Stimulated activated CD4-positive, alpha-beta T cell treated with anti-CD3 and anti-CD28 coated beads, Interleukin-1b, Interleukin-23, amount 100 ng/mL, for 4 hours (primary cell): ENCODE results near the gene DSCAML1.

ENCODE experiments used
- DNase-seq, 2 donors: peaks; one replicate each; pipeline ENCODE4 v3.0.0-alpha.2; 2020; ENCODE audit warnings: low read depth in 2 of 2

Gene DSCAML1

GRCh38 chr11:117723277-117724024, 73.6 kb downstream of the DSCAML1 start:
- no peak for DNase-seq

GRCh38 chr11:117722082-117722481, 74.9 kb downstream of the DSCAML1 start:
- DNase-seq, result no peak

- DNase-seq, result no peak
Observed at GRCh38 chr11:117720061-117720511, 76.9 kb downstream of the DSCAML1 start.

DNA sequence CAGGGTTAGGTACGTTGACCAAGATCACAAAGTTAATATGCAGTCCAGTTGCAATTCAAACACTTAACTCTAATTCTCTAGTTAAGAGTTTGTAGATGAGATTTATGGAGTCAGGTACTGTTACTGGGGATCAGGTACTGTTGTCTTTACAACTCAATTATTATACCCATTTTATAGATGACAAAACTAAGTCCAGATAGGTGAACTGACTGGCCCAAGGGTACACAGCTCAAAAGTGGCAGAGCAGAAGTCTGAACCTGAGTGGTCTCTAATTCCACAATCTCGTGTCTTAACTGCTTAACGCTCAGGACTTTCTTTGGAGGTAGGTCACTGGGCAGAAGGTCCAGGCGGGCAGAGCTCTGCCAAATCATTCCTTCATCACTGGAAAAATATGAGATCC, 77.5 kb downstream of the DSCAML1 start:
- DNase-seq, result no peak

- no peak for DNase-seq
Observed at GRCh38 chr11:117717485-117718314, 79.3 kb downstream of the DSCAML1 start.

DNA sequence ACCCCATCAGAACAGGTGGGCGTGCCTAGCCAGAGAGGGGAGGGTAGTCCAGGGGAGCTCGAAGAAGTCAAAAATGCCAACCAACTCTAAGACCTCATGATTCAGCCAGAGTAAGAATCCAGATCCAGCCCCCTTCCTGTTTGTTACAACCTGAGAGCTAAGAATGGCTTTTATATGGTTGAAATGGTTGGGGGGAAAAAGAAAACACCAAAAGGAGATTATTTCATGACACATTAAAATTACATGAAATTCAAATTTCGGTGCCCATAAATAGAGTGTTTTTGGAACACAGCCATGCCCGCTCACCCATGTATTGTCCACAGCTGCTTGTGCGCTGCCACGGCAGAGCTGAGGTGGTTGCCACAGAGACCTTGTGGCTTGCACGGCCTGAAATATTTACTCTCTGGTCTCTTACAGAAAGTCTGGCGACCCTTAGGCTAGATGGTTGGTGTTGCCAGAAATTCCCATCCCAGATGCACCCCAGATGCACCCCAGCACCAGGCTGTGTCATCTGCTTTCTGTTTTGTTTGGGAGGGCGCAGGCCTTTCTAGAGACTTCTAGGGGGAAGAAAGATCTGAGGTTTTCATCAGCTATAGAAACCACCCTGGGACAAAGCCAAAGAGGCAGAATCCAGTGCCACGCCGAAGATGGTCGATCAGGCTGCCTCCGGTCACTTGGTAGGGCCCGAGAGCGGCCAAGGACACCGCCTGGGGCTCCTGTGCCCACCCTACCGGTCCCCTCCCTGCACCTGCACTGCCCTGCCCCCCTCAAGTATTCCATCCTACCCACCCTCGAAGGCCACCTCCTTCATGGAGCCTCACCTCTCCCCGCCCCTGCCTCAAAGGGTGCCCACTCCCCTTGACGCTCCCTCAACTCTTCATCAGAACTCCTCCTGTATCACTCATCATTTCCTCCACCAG, 80.2 kb downstream of the DSCAML1 start:
- no peak for DNase-seq

- DNase-seq, result no peak
Observed at GRCh38 chr11:117715801-117716200, 81.2 kb downstream of the DSCAML1 start.

GRCh38 chr11:117713538-117713991, 83.5 kb downstream of the DSCAML1 start:
- DNase-seq, result no peak

DNA sequence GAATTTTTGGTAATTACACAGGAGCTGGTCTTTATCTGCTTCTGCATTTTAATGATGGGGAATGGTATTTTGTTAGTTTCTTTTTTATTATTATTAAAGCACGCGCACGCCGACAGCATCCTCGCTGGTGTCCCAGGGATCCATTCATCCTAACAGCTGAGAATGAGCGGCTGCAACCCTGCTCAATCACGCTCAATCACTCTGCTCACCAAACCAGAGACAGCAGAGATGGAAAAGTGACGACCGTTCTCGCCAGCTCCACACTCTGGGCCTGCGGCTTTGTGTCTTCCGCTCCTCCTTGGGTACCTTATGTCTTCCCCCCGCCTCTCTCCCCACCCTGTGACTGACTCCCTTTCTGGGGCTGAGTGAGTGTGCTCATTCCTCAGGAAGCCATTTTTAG, 84.5 kb downstream of the DSCAML1 start:
- DNase-seq, result no peak

DNA sequence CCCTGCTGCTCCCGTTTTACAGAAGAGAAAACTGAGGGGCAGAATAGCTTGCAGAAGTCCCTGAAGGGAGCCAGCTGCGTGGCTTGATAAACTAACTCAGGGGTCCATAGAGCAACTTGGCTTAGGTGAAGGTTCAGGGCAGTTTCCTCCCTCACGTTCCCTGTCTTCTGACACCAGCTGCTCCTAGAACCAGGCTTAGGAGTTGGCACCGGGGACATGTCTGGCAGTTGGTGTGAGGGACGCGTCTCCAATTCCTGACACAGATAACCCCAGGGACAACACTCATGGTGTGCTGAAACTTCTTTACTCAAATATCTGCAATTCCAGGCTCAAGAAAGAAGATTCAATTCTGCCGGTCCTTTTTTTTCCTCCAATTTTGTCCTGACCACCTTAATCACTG, 85.7 kb downstream of the DSCAML1 start:
- DNase-seq, result no peak

- DNase-seq, result no peak
Observed at GRCh38 chr11:117710211-117710610, 86.8 kb downstream of the DSCAML1 start.

GRCh38 chr11:117706322-117706814, 90.6 kb downstream of the DSCAML1 start:
- no peak for DNase-seq

DNA sequence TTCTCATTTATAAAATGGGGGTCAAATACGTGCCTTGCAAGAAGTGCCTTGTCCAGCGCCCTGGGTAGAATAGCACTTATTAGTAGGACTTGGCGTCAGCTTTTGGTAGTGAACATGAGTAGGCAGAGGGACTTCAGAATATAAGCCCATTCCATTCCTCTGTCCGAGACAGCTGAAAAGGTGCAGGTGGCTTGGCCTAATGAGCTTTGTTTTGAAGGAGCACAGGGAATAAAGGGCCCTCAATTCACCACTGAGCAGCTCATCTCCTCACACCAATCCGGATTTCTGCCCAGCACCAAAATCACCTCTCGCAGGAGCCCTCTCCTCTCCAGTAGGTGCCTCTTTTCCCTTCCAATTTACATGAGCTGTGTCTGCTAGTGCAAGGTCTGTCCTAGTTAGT, 91.2 kb downstream of the DSCAML1 start:
- DNase-seq, result no peak

GRCh38 chr11:117704395-117705100, 92.5 kb downstream of the DSCAML1 start:
- DNase-seq, result no peak

DNA sequence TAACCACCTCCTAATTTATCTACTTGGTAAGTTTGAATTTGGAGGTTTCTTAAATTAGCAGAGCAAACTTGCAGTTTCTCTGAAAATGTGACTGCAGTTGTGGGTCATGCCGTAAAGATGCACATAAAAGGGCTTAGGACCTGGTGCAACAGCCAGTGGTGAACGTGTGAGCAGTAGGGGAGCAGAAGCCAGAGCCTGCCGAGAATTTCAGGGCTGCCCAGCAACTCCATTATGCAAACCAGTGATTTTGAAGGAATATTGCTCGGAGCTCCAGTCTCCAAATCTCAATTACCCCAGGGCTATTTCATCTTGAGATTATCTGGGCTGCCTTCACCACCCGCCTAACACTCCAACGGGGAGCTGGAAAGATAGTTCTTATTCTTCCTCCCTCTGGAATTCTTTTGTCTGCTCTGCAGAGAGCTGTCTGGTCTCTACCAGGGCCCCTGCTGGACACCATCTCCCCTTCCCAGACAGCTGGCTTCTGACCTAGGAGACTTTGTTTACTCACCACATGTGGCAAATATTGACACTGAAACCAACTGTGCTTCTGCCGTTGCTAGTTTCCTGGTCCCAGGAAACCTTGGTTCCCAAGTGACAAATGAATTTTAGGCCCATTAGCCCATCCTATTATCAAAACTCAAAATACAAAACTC, 93.9 kb downstream of the DSCAML1 start:
- DNase-seq, result no peak

- no peak for DNase-seq
Observed at GRCh38 chr11:117701781-117702180, 95.2 kb downstream of the DSCAML1 start.

DNA sequence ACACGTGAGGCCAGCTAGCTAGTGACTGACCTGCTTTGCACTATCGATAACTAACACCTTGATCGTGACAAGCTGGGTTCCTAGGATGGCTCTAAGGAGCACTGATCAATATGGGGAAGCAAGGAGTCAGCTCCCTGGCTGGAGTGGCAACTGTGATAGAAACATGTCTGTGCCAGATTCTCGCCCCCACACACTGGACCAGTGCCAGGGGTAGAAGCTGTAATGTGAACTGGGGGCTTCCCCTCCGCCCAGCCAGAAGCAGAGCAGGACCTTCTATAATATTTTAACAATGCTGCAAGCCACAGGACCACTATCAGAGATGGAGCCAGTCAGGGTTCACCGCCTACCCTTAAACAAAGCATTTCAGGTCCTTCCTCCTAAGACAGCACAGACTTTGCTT, 96.5 kb downstream of the DSCAML1 start:
- no peak for DNase-seq

- no peak for DNase-seq
Observed at GRCh38 chr11:117697319-117697718, 99.7 kb downstream of the DSCAML1 start.

DNA sequence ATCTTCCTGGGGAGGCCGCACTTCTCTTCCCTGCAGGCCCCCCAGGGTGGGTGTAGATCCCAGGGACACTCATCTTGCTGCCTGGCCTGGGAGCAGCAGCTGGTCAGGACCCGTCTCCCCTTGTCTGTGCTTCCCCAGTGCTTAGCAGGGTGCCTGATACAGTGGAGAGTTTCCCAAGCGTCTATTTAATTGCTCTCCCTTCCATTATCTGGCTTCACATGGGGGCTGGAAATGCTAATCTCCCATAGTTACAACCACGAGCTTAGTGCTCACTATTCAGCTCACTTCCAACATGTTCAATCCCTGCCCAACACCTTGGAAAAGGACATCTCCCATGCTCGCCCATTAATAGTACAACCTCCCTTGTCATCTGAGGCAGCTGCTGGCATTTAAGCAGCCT, 100.5 kb downstream of the DSCAML1 start:
- DNase-seq, result no peak

DNA sequence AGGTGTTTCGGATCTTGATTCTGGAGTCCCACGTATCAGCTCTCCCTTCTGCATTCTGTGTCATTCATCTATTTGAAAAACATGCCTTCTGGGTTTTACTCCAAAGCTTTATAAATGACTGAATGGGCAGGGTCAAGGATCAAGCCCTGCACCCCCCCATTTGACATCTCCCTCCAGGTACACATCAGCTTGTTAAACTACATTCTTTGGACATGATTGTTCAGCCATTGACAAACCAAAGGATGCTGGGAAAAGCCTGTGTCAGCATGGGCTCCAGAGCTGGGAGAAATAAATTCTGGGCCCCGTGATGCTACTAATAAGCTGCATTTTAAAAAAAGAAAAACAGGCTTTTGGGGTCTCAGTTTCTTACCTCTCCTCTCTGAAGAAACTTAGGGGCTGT, 103.7 kb downstream of the DSCAML1 start:
- DNase-seq, result no peak

GRCh38 chr11:117691516-117691915, 105.5 kb downstream of the DSCAML1 start:
- no peak for DNase-seq
